Hindlimb muscle (tissue), 1 donor: ENCODE results near the gene AOC1. TPM values are rescaled to one million over a fixed set of nuclear protein-coding genes. Genes with fewer than 3 reads are reported as not detected.

Experiments
- DNase-seq: peaks from one replicate; pipeline ENCODE4 v3.0.0-alpha.2; 2013
- polyA plus RNA-seq: library from polyadenylated mRNA; unstranded; fragments of 120-200 nt; gene quantifications from one replicate; pipeline ENCODE4 v1.2.1, GENCODE V29; 2013; ENCODE audit not compliant: insufficient read length

Gene AOC1
- polyA plus RNA-seq, 1 donor: 0.08 TPM

- no peak for DNase-seq
Observed at GRCh38 chr7:150835702-150836280, 16.5 kb upstream of the AOC1 start.

- DNase-seq: no peak
Observed at GRCh38 chr7:150838965-150839650, 13.2 kb upstream of the AOC1 start.

- no peak for DNase-seq
Observed at GRCh38 chr7:150842018-150842417, 10.3 kb upstream of the AOC1 start.

GRCh38 chr7:150842716-150843115 lies 9.6 kb upstream of the AOC1 start:
- no peak for DNase-seq

- peak; percentile 55 for DNase-seq
Observed at GRCh38 chr7:150845421-150845861, 6.9 kb upstream of the AOC1 start.

- DNase-seq: no peak
Observed at GRCh38 chr7:150846291-150847115, 5.8 kb upstream of the AOC1 start.

- no peak for DNase-seq
Observed at GRCh38 chr7:150847536-150847935, 4.8 kb upstream of the AOC1 start.

DNA sequence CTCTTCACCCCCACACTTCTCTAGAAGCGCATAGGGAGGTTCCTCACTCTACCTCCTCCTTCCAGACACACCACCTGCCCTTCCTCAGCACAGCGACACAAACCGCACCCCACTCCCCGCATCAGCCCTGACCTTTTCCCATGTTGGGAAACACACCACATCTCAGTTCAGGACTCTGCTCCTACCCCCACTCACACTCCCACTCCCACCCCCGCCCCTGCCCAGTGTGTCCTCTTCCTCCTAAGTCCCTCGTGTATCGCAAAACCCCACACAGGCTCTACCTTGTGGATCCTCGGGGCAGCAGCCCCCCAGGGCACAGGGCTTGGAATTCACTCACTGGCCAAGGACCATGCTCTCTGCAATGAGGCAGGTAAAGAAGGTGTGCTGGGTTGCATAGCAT lies 4.2 kb upstream of the AOC1 start:
- no peak for DNase-seq

DNA sequence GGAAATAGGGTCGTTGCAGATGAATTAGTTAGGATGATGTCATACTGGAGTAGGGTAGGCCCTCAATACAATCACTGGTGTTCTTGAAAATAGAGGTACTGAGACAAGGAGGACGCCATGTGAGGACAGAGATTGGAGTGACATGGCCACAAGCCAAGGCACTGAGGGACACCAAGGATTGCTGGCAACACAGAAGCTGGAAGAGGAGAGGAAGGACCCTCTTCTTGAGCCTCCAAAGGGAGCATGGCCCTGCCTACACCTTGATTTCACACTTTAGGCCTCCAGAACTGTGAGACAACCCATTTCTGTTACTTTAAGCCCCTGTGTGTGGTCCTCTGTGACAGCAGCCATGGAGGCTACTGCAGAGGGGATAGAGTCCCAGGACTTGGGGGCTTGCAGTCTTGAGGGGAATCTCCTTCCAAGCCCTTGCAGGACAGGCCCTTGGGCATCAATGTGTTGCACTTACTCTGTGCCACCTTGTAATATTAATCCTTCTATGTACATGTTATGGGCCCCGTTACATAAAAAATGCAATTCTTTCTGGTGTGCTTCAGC lies 3.7 kb upstream of the AOC1 start:
- DNase-seq: no peak

DNA sequence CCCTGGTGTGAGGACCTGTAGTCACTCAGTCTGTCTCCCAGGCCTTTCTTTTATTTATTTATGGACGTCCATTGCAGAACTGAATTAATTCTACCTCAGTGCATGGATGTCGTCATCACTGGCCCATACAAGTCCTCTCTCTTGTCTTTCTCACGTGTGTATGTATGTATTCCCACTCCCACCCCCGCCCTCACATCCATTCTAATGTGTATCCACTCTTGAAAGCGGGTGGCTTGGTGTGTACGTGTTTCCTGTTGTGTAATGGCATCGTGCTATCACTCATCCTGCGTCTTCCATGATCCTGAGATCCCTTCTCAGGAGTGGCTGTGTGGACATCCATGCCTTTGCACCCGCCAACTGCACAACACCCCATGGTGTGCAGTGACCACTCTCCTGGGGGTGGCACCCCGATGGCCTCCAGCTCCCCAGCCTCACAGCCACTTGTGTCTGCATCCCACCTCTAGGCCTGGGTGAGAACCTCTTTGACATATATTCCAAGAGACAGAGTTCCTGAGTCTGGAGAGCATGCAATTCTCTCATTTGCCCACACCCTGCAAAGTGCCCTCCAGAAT lies 3.0 kb upstream of the AOC1 start:
- DNase-seq: no peak

DNA sequence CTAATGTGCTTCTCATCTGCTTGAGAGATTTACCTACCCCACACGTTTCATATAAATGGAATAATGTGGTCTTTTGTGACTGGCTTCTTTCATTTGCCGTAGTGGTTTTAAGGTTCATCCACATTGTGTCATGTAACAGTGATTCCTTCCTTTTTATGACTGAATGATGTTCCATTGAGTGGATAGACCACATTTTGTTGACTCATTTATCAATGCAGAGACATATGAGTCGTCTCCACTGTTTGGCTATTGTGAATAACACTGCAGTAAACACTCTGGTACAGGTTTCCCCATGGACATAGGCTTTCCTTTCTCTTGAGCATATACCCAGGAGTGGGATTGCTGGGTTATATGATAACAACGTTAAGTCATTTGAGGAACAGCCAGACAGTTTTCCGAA lies 2.0 kb upstream of the AOC1 start:
- no peak for DNase-seq

- DNase-seq: no peak
Observed at GRCh38 chr7:150851492-150852370, 586 bp upstream of the AOC1 start.

- no peak for DNase-seq
Observed at GRCh38 chr7:150854066-150855000, 2.0 kb downstream of the AOC1 start.

GRCh38 chr7:150855046-150855445 lies 2.7 kb downstream of the AOC1 start:
- no peak for DNase-seq

DNA sequence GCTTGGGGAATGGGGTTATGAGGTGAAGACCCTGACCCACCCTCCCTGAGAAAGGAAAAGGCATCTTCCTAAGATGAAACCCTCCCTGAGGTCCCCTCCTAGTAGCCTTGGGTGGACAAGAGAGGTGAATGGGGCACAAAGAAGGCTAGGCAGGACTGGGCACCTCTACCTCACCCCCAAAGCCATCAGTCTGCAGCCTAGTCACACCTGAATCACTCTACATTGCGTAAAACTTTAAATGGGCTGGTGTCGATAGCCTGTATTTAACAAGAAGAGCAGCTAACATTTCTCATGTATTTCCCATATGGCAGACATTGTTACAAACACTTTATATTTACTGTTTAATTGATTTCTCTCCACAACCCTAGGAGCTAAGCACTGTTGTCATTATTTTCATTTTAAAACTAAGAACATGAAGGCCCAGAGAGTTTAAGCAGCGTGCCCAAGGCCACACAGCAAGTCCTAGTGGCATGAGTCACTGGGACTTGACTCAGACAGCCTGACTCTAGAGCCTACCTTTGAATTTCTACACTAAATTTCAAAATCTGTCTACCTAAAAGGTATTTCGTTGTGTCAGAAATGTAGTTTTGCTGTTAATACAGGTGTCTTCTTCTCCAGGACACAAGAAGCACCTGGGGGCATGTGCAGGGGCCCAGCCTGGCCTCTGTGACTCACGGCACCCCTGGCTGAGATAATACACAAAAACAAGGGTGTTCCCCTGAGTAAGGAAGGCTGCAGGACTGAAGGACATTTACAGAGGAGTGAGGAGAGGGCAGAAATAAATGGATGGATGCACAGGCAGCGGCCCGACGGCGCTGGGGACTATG lies 3.4 kb downstream of the AOC1 start:
- no peak for DNase-seq

- no peak for DNase-seq
Observed at GRCh38 chr7:150856303-150857275, 4.3 kb downstream of the AOC1 start.

DNA sequence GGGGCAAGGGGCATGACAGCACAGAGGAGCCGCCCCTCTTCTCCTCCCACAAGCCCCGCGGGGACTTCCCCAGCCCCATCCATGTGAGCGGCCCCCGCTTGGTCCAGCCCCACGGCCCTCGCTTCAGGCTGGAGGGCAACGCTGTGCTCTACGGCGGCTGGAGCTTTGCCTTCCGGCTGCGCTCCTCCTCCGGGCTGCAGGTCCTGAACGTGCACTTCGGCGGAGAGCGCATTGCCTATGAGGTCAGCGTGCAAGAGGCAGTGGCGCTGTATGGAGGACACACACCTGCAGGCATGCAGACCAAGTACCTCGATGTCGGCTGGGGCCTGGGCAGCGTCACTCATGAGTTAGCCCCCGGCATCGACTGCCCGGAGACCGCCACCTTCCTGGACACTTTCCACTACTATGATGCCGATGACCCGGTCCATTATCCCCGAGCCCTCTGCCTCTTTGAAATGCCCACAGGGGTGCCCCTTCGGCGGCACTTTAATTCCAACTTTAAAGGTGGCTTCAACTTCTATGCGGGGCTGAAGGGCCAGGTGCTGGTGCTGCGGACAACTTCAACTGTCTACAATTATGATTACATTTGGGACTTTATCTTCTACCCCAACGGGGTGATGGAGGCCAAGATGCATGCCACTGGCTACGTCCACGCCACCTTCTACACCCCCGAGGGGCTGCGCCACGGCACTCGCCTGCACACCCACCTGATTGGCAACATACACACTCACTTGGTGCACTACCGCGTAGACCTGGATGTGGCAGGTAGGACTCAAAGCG lies 5.1 kb downstream of the AOC1 start:
- no peak for DNase-seq
